GM12865 (cell line): ENCODE data around the gene C17orf58.

Experiments used
- DNase-seq: peaks from one replicate; pipeline ENCODE4 v3.0.0; 2010; ENCODE audit warnings: low read depth
- H3K4me3 ChIP-seq: 2 replicates; pipeline ENCODE4 v1.5.1; 2011; ENCODE audit warnings: mild to moderate bottlenecking, low read depth, low read length, control low read depth
- CTCF ChIP-seq: IDR thresholded peaks from 2 replicates; pipeline ENCODE4 v1.5.1; 2011; ENCODE audit warnings: low read length, control low read depth, low read depth, inconsistent platforms; ENCODE audit not compliant: insufficient read depth; ENCODE audit errors: missing control alignments

C17orf58 gene

GRCh38 chr17:68016838-68017237 is 20.6 kb upstream of the C17orf58 start:
- DNase-seq, result no peak
- H3K4me3 ChIP-seq, result no peak overlapping the region
- TF ChIP-seq CTCF, result no peak

GRCh38 chr17:68015081-68015723 is 18.9 kb upstream of the C17orf58 start:
- no peak for TF ChIP-seq CTCF
- H3K4me3 ChIP-seq, result no peak overlapping the region
- DNase-seq, result no peak

- DNase-seq, result no peak
- TF ChIP-seq CTCF, result no peak
- H3K4me3 ChIP-seq, result no peak overlapping the region
Observed at GRCh38 chr17:68013385-68013784, 17.1 kb upstream of the C17orf58 start.

- peak; percentile 69 for DNase-seq
- peak; percentile 82 for TF ChIP-seq CTCF
- H3K4me3 ChIP-seq, result peak overlapping the region; percentile 24
Observed at GRCh38 chr17:68011199-68011665, 15.0 kb upstream of the C17orf58 start.

GRCh38 chr17:68006797-68007196 is 10.5 kb upstream of the C17orf58 start:
- DNase-seq, result no peak
- H3K4me3 ChIP-seq, result no peak overlapping the region
- no peak for TF ChIP-seq CTCF

GRCh38 chr17:68004201-68004600 is 7.9 kb upstream of the C17orf58 start:
- no peak for DNase-seq
- no peak for TF ChIP-seq CTCF
- no peak overlapping the region for H3K4me3 ChIP-seq
